HepG2 (cell line): ENCODE data around the gene HDHD3. TPM values are rescaled to one million over a fixed set of nuclear protein-coding genes. Genes with fewer than 3 reads are reported as not detected.

Source experiments
- ATAC-seq: fragments of 200-7000 bp; cut with Tn5 transposase; 3 replicates; pipeline ENCODE4 v1.9.1; 2020; ENCODE audit warnings: mild to moderate bottlenecking, moderate library complexity
- BruUV-seq: library from RNA; stranded (reverse); fragments of 400-500 nt; replicated peaks from 2 replicates; lab custom pipeline; 2021; lab: Mats Ljungman, UMichigan
- CTCF ChIA-PET: fragments of 300-600 bp; formaldehyde crosslinking; extraction: SDS; loops from one replicate; lab custom pipeline; 2021; ENCODE audit warnings: low total read pairs, inconsistent platforms, low intra/inter-chr PET ratio; lab: Yijun Ruan, JAX
- POLR2A ChIA-PET: fragments of 350-600 bp; sonication (Branson Sonifier 250); formaldehyde crosslinking; loops from one replicate; lab custom pipeline; 2020; ENCODE audit warnings: antibody characterized with exemption, inconsistent platforms; lab: Yijun Ruan, JAX
- DNase-seq: peaks from one replicate; pipeline ENCODE4 v3.0.0-alpha.2; 2015; ENCODE audit warnings: low spot score
- FAIRE-seq: peaks from 3 replicates; lab custom pipeline; 2011; peaks lifted over from hg19 to GRCh38; lab: Jason Lieb, UNC
- H2AFZ ChIP-seq: one replicate; pipeline ENCODE4 v1.6.1; 2011; ENCODE audit warnings: low read length, inconsistent platforms
- H3K27ac ChIP-seq: fragments of 300-600 bp; 3 replicates; pipeline ENCODE4 v1.8.0; 2011; ENCODE audit warnings: mixed run types, mild to moderate bottlenecking, mixed read lengths, low read length, inconsistent platforms; ENCODE audit not compliant: insufficient read depth; ENCODE audit errors: extremely low read length
- H3K27me3 ChIP-seq, 2 experiments: fragments of 200-600 bp in 1 of 2; 2 replicates in 1 of 2; 3 replicates in 1 of 2; pipeline versions ENCODE4 v1.6.0 to v1.8.0; 2011; ENCODE audit warnings: low read length in 2 of 2, mild to moderate bottlenecking in 2 of 2, moderate library complexity in 2 of 2, inconsistent platforms in 1 of 2; ENCODE audit not compliant: insufficient read depth in 2 of 2, control insufficient read depth in 1 of 2
- H3K36me3 ChIP-seq, 2 experiments: fragments of 200-600 bp in 1 of 2; replicated peaks in 1 of 2; 2 replicates in 1 of 2; 3 replicates in 1 of 2; pipeline versions ENCODE4 v1.5.1 to v1.8.0; 2011; ENCODE audit warnings: low read length in 2 of 2, inconsistent platforms in 1 of 2; ENCODE audit not compliant: insufficient read depth in 2 of 2, control insufficient read depth in 1 of 2
- H3K4me1 ChIP-seq: 2 replicates; pipeline ENCODE4 v1.5.1; 2012; ENCODE audit warnings: low read length, inconsistent platforms; ENCODE audit not compliant: insufficient read depth
- H3K4me2 ChIP-seq: 2 replicates; pipeline ENCODE4 v1.6.0; 2011; ENCODE audit warnings: low read depth, low read length, inconsistent platforms
- H3K4me3 ChIP-seq, 3 experiments: fragments of 200-600 bp in 1 of 3; sonication (generic), shearing (Covaris generic) in 1 of 3; replicated peaks in 1 of 3; 2 replicates each; pipeline ENCODE4 v1.5.1; 2011 to 2016; ENCODE audit warnings: low read length in 3 of 3, inconsistent platforms in 2 of 3, low read depth in 2 of 3, mild to moderate bottlenecking in 2 of 3, control low read depth in 1 of 3, mixed read lengths in 1 of 3; ENCODE audit not compliant: insufficient read depth in 1 of 3
- H3K79me2 ChIP-seq: one replicate; pipeline ENCODE4 v1.6.1; 2011; ENCODE audit warnings: low read length, inconsistent platforms; ENCODE audit not compliant: insufficient read depth
- H3K9ac ChIP-seq: 2 replicates; pipeline ENCODE4 v1.6.0; 2011; ENCODE audit warnings: mild to moderate bottlenecking, low read depth, low read length, inconsistent platforms; ENCODE audit not compliant: insufficient read depth
- H3K9me3 ChIP-seq: 2 replicates; pipeline ENCODE4 v1.5.1; 2012; ENCODE audit warnings: mild to moderate bottlenecking, low read length
- H4K20me1 ChIP-seq: 2 replicates; pipeline ENCODE4 v1.6.0; 2011; ENCODE audit warnings: inconsistent platforms, mild to moderate bottlenecking, low read length, moderate library complexity; ENCODE audit not compliant: insufficient read depth
- ARNT2 ChIP-seq: sonication (generic); formaldehyde crosslinking; IDR thresholded peaks from 2 replicates; pipeline ENCODE4 v1.8.0; 2022; ENCODE audit warnings: mild to moderate bottlenecking, low read depth, missing genetic modification reagents, moderate library complexity
- E2F2 ChIP-seq: sonication (generic); formaldehyde crosslinking; IDR thresholded peaks from 2 replicates; pipeline ENCODE4 v1.4.0; 2020; ENCODE audit warnings: missing genetic modification reagents, borderline replicate concordance
- GTF3A ChIP-seq: sonication (generic); formaldehyde crosslinking; conservative IDR thresholded peaks from 2 replicates; pipeline ENCODE4 v1.4.0; 2020; ENCODE audit warnings: mild to moderate bottlenecking, missing genetic modification reagents
- HDAC6 ChIP-seq: fragments of 200-600 bp; sonication (generic); IDR thresholded peaks from 2 replicates; pipeline ENCODE4 v1.7.0; 2017; ENCODE audit warnings: mild to moderate bottlenecking, antibody characterized with exemption, low read length, low read depth
- KDM3A ChIP-seq: IDR thresholded peaks from 2 replicates; pipeline ENCODE4 v1.6.1; 2018; ENCODE audit warnings: low read depth, missing compliant biosample characterization
- MIXL1 ChIP-seq: IDR thresholded peaks from 2 replicates; pipeline ENCODE4 v1.6.1; 2016
- REL ChIP-seq: sonication (generic); formaldehyde crosslinking; conservative IDR thresholded peaks from 2 replicates; pipeline ENCODE4 v1.8.0; 2022; ENCODE audit warnings: mild to moderate bottlenecking, missing genetic modification reagents, moderate library complexity
- SAFB2 ChIP-seq: sonication (generic); formaldehyde crosslinking; IDR thresholded peaks from 2 replicates; pipeline ENCODE4 v1.5.1; 2020; ENCODE audit warnings: missing genetic modification reagents, low read depth, mild to moderate bottlenecking, borderline replicate concordance
- SIN3B ChIP-seq: fragments of 150-350 bp; IDR thresholded peaks from 2 replicates; pipeline ENCODE4 v1.6.1; 2014; ENCODE audit warnings: low read length
- U2AF1 ChIP-seq: fragments of 200-400 bp; formaldehyde crosslinking; optimal IDR thresholded peaks from 2 replicates; pipeline ENCODE3; 2017; ENCODE audit warnings: mild to moderate bottlenecking, low read depth, low read length
- ZC3H13 ChIP-seq: sonication (generic); formaldehyde crosslinking; IDR thresholded peaks from 2 replicates; pipeline ENCODE4 v1.8.1; 2023; ENCODE audit warnings: mild to moderate bottlenecking, missing genetic modification reagents, moderate library complexity
- ZEB1 ChIP-seq: IDR thresholded peaks from 2 replicates; pipeline ENCODE4 v1.6.1; 2012; ENCODE audit warnings: mild to moderate bottlenecking, low read depth, inconsistent platforms; ENCODE audit not compliant: insufficient replicate concordance
- ZNF414 ChIP-seq: sonication (generic); formaldehyde crosslinking; IDR thresholded peaks from 2 replicates; pipeline ENCODE4 v1.5.0; 2020; ENCODE audit warnings: missing genetic modification reagents
- ZNF598 ChIP-seq: sonication (generic); formaldehyde crosslinking; IDR thresholded peaks from 2 replicates; pipeline ENCODE4 v1.5.1; 2020; ENCODE audit warnings: mild to moderate bottlenecking, missing genetic modification reagents, borderline replicate concordance
- ZNF704 ChIP-seq: sonication (generic); formaldehyde crosslinking; IDR thresholded peaks from 2 replicates; pipeline ENCODE4 v1.8.1; 2023; ENCODE audit warnings: mild to moderate bottlenecking, inconsistent platforms, moderate library complexity, missing genetic modification reagents, borderline replicate concordance
- WGBS: methylation state at CpG from one replicate; pipeline ENCODE4 v1.1.6; 2017; ENCODE audit warnings: low lambda C conversion rate; 5-methylcytosine and 5-hydroxymethylcytosine counted together
- in situ Hi-C: cut with HindIII; loops from 2 replicates; pipeline ENCODE4 v1.10.0; 2017; ENCODE audit warnings: low pct_unique_long_range_greater_than_20kb; ENCODE audit not compliant: extremely low pct_ligation_motif_present
- intact Hi-C: fragments of 100-400 bp; cut with micrococcal nuclease; formaldehyde crosslinking; loops from one replicate; pipeline ENCODE4 v1.10.0; 2022; ENCODE audit not compliant: unreplicated experiment
- polyA plus RNA-seq, 8 experiments: library from polyadenylated mRNA; depleted of rRNA in 3 of 8; stranded (reverse) in 7 of 8; unstranded in 1 of 8; fragments of >200 nt; fragmentation: Illumina TruSeq in 4 of 8; extraction: Trizol in 4 of 8; gene quantifications; 2 replicates each; pipeline versions ENCODE4 v1.2.1 to v1.2.3, GENCODE V29; 2011 to 2016; ENCODE audit warnings: low read depth in 4 of 8, missing spikeins in 1 of 8, mixed read lengths in 1 of 8; ENCODE audit not compliant: insufficient read depth in 1 of 8
- total RNA-seq, 5 experiments: library from RNA; depleted of rRNA; stranded (reverse); fragments of >200 nt; fragmentation: Illumina TruSeq; extraction: Trizol; gene quantifications; 2 replicates each; pipeline ENCODE4 v1.2.3, GENCODE V29; 2016; ENCODE audit warnings: low read depth in 1 of 5
- TF ChIP-seq, protein P1 (sequence below): sonication (generic); formaldehyde crosslinking; IDR thresholded peaks from 2 replicates; pipeline ENCODE4 v1.4.0; 2020; ENCODE audit warnings: low read depth, mild to moderate bottlenecking, missing genetic modification reagents
- TF ChIP-seq, protein P2 (sequence below), 2 experiments: sonication (generic) in 1 of 2; formaldehyde crosslinking in 1 of 2; IDR thresholded peaks; 2 replicates each; pipeline versions ENCODE4 v1.5.1 to v1.6.1; 2011 to 2020; ENCODE audit warnings: borderline replicate concordance in 1 of 2, low read depth in 1 of 2, low read length in 1 of 2, mild to moderate bottlenecking in 1 of 2, missing genetic modification reagents in 1 of 2, moderate library complexity in 1 of 2
- TF ChIP-seq, protein P3 (sequence below): sonication (generic); formaldehyde crosslinking; IDR thresholded peaks from 2 replicates; pipeline ENCODE4 v1.5.0; 2020; ENCODE audit warnings: missing genetic modification reagents

The HDHD3 gene
- total and polyA plus RNA-seq, 2 of the 13 experiments (the other 11 are each of a cell fraction or from before 2014, with no cell fraction given) = 23.1 to 38.5 TPM

DNA sequence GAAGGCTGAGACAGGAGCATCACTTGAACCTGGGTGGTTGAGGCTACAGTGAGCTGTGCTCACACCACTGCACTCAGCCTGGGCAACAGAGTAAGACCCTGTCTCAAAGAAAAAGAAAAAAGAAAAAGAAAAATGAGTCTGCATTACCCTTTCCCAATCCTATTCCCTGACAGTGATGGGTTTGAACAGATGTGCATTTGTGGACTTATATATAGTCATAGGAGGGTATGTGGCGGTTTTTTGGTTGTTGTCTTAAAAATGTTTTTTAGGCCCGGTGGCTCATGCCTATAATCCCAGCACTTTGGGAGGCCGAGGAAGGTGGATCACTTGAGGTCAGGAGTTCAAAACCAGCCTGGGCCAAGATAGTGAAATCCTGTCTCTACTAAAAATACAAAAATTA lies 13.4 kb downstream of the HDHD3 start:
- in situ Hi-C loops (no loop called here), intact Hi-C loops (no loop called here)
- H3K9ac ChIP-seq = no peak overlapping the region
- H3K4me2 ChIP-seq = no peak overlapping the region
- H3K9me3 ChIP-seq = no peaks in the 10 kb centered on the region
- H2AFZ ChIP-seq = no peak overlapping the region
- FAIRE-seq (no peak), DNase-seq (no peak), ATAC-seq (no peak)
- no peaks in the 10 kb centered on the region for H3K79me2 ChIP-seq
- H3K27ac ChIP-seq = no peak overlapping the region
- peaks cover 0 to 6% of the 10 kb centered on the region in 2 experiments; a peak in 2 of 5 replicates for H3K27me3 ChIP-seq
- H3K36me3 ChIP-seq = no peaks in the 10 kb centered on the region
- POLR2A ChIA-PET = no interaction called here
- 56% methylated on average over 3 of the region's 3 CpGs for WGBS
- TF ChIP-seq KDM3A (CRISPR knock-in tag) = no peak
- TF ChIP-seq ZEB1 = no peak
- no peak for TF ChIP-seq ZNF704 (CRISPR knock-in tag)
- TF ChIP-seq MIXL1 (CRISPR knock-in tag) = no peak
- TF ChIP-seq, protein P1, sequence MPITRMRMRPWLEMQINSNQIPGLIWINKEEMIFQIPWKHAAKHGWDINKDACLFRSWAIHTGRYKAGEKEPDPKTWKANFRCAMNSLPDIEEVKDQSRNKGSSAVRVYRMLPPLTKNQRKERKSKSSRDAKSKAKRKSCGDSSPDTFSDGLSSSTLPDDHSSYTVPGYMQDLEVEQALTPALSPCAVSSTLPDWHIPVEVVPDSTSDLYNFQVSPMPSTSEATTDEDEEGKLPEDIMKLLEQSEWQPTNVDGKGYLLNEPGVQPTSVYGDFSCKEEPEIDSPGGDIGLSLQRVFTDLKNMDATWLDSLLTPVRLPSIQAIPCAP (CRISPR knock-in tag) = no peak
- TF ChIP-seq E2F2 (CRISPR knock-in tag) = no peak
- TF ChIP-seq ARNT2 (CRISPR knock-in tag) = no peak
- TF ChIP-seq U2AF1 = no peak
- TF ChIP-seq ZC3H13 = no peak
- TF ChIP-seq ZNF414 (CRISPR knock-in tag) = no peak
- no peak for TF ChIP-seq GTF3A (CRISPR knock-in tag)
- TF ChIP-seq, protein P2, sequence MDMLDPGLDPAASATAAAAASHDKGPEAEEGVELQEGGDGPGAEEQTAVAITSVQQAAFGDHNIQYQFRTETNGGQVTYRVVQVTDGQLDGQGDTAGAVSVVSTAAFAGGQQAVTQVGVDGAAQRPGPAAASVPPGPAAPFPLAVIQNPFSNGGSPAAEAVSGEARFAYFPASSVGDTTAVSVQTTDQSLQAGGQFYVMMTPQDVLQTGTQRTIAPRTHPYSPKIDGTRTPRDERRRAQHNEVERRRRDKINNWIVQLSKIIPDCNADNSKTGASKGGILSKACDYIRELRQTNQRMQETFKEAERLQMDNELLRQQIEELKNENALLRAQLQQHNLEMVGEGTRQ (IDR thresholded peaks at IDR 0.05; ENCODE audit: low read depth, low read length) = no peak
- TF ChIP-seq, protein P2 (CRISPR knock-in tag; IDR thresholded peaks at IDR 0.05; ENCODE audit: borderline replicate concordance) = no peak
- TF ChIP-seq HDAC6 = no peak
- TF ChIP-seq REL (CRISPR knock-in tag) = no peak
- TF ChIP-seq SAFB2 (CRISPR knock-in tag) = no peak
- no peak for TF ChIP-seq ZNF598 (CRISPR knock-in tag)
- TF ChIP-seq, protein P3, sequence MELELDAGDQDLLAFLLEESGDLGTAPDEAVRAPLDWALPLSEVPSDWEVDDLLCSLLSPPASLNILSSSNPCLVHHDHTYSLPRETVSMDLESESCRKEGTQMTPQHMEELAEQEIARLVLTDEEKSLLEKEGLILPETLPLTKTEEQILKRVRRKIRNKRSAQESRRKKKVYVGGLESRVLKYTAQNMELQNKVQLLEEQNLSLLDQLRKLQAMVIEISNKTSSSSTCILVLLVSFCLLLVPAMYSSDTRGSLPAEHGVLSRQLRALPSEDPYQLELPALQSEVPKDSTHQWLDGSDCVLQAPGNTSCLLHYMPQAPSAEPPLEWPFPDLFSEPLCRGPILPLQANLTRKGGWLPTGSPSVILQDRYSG (CRISPR knock-in tag) = no peak
- no peak for TF ChIP-seq SIN3B
- TF ChIP-seq, all 625 proteins: peak for 0
- Histone ChIP-seq H3K4me1 (peaks cover 40% of the 10 kb centered on the region), H4K20me1 (no peaks in the 10 kb centered on the region), H3K4me3 (no peak overlapping the region)
- CTCF ChIA-PET = interaction anchor here (0.8 kb wide), 1 partner anchor 43 kb away, joined by 3 read pairs; no protein-coding TSS in a partner anchor
- BruUV-seq = no TSS peak
